ENCODE results near the gene SYNJ2.

- no peak for TF ChIP-seq POLR2A (IDR thresholded peaks at IDR 0.05; ENCODE audit: low read depth, low read length)
- no peak for TF ChIP-seq POLR2AphosphoS5 (IDR thresholded peaks at IDR 0.05; ENCODE audit: low read depth, low read length)
- no peak for TF ChIP-seq POU2F2 (IDR thresholded peaks at IDR 0.05; ENCODE audit: low read depth, low read length)
- no peak for TF ChIP-seq SPI1 (IDR thresholded peaks at IDR 0.05; ENCODE audit: low read depth, low read length)
- no peak for TF ChIP-seq TAF1 (IDR thresholded peaks at IDR 0.05; ENCODE audit: low read depth, low read length)
Measured at GRCh38 chr6:158013904-158014504, 32.3 kb downstream of the SYNJ2 start.

Measured in GM12891 (cell line).